ENCODE results near the gene PIANP.

Gene PIANP

GRCh38 chr12:6666211-6666610, 34.4 kb downstream of the PIANP start:
- DNase-seq: no peak

- no peak for DNase-seq
Measured at GRCh38 chr12:6664902-6665301, 35.7 kb downstream of the PIANP start.

- DNase-seq: peak; percentile 99
Measured at GRCh38 chr12:6662906-6663742, 37.5 kb downstream of the PIANP start, which contains the start of gene ING4. ING4 (minus strand) TSS chr12:6663119; CDS start chr12:6663101, 18 bp downstream.

GRCh38 chr12:6662602-6662905, 38.1 kb downstream of the PIANP start:
- DNase-seq: no peak

GRCh38 chr12:6653987-6654386, 46.6 kb downstream of the PIANP start:
- no peak for DNase-seq

GRCh38 chr12:6653342-6653741, 47.3 kb downstream of the PIANP start:
- DNase-seq: no peak

- no peak for DNase-seq
Measured at GRCh38 chr12:6652391-6652790, 48.2 kb downstream of the PIANP start.

- DNase-seq: no peak
Measured at GRCh38 chr12:6650832-6651231, 49.8 kb downstream of the PIANP start.

GRCh38 chr12:6647083-6647604, 53.5 kb downstream of the PIANP start, which contains the start of gene ACRBP:
ACRBP (minus strand) TSS chr12:6647432; CDS start chr12:6647366, 66 bp downstream.
- no peak for DNase-seq

GRCh38 chr12:6646276-6647082, 54.1 kb downstream of the PIANP start:
- no peak for DNase-seq

GRCh38 chr12:6644903-6645302, 55.7 kb downstream of the PIANP start:
- no peak for DNase-seq

GRCh38 chr12:6644257-6644596, 56.4 kb downstream of the PIANP start:
- no peak for DNase-seq
